ENCODE results near the gene KANSL1. TPM values are rescaled to one million over a fixed set of nuclear protein-coding genes. Genes with fewer than 3 reads are reported as not detected.
"Not testable (repeated sequence)": the region's sequence is repeated elsewhere in the genome, so short reads cannot be mapped to it uniquely, and the experiment has no call there.

KANSL1 gene
- total and polyA plus RNA-seq, 2 of the 4 experiments (the other 2 are of a cell fraction): 19.1 to 49.6 TPM

- H4K91ac ChIP-seq (ENCODE audit: insufficient read depth, low read depth, low read length); H2BK5ac ChIP-seq (ENCODE audit: low read depth, low read length, poor library complexity, severe bottlenecking); H3K56ac ChIP-seq (ENCODE audit: extremely low read depth, insufficient read depth, low read length); intact Hi-C loops (cut with micrococcal nuclease); H2AK9ac ChIP-seq (replicated peaks; ENCODE audit: low read depth, low read length, poor library complexity); H3K23ac ChIP-seq (ENCODE audit: low read depth, low read length); H2AK5ac ChIP-seq (ENCODE audit: low read depth, low read length); H2AFZ ChIP-seq (replicated peaks; ENCODE audit: low read length, poor library complexity); H3K9ac ChIP-seq (ENCODE audit: low read depth, low read length); H3K36me3 ChIP-seq (ENCODE audit: control insufficient read depth, insufficient read depth, low read length); H3K4me2 ChIP-seq (ENCODE audit: low read depth, low read length); H2BK15ac ChIP-seq (ENCODE audit: low read depth, low read length); H2BK120ac ChIP-seq (ENCODE audit: low read depth, low read length); H3K9me3 ChIP-seq (ENCODE audit: control insufficient read depth, insufficient read depth, low read length); ATAC-seq (ENCODE audit: low read depth); dilution Hi-C loops (cut with HindIII; ENCODE audit: low sequenced_read_pairs, unreplicated experiment); BruUV-seq (replicated peaks); H3K18ac ChIP-seq (ENCODE audit: low read depth, low read length); POLR2A ChIA-PET (ENCODE audit: unreplicated experiment); H3K27me3 ChIP-seq (ENCODE audit: control insufficient read depth, insufficient read depth, low read length); H3K4me3 ChIP-seq (ENCODE audit: insufficient read depth, low read depth, low read length); H3K9me1 ChIP-seq (ENCODE audit: insufficient read depth, low read length); H3K14ac ChIP-seq (replicated peaks; ENCODE audit: low read depth, low read length); H4K8ac ChIP-seq (ENCODE audit: low read depth in 2 of 2, low read length in 2 of 2); in situ Hi-C loops (cut with MboI; ENCODE audit: low sequenced_read_pairs); H3K79me1 ChIP-seq (ENCODE audit: low read depth in 1 of 2, low read length in 2 of 2); H3K4ac ChIP-seq (ENCODE audit: low read depth, low read length); H3K4me1 ChIP-seq (ENCODE audit: control insufficient read depth, insufficient read depth, low read length); H3K27ac ChIP-seq (ENCODE audit: insufficient read depth, low read length); H2BK20ac ChIP-seq (ENCODE audit: low read depth, low read length); H4K20me1 ChIP-seq (ENCODE audit: insufficient read depth, low read length); H4K5ac ChIP-seq (ENCODE audit: low read depth, low read length); DNase-seq: not testable (repeated sequence)
- CTCF ChIA-PET: interaction anchor here (0.6 kb wide), 1 partner anchor 129 kb away, joined by 3 read pairs; no protein-coding TSS in a partner anchor
- 73% methylated on average over 5 of the region's 8 CpGs; no CpG with 5 or more reads in 1 of the 2 experiments for WGBS, 2 experiments (ENCODE audit: extremely low coverage in 2 of 2, insufficient read length in 1 of 2)
These were observed 173.8 kb downstream of the KANSL1 start for GRCh38 chr17:46019408-46019925.

All from IMR-90 (cell line).